22Rv1 (cell line): ENCODE data around the gene DAZ2.
"Not testable (repeated sequence)": the region's sequence is repeated elsewhere in the genome, so short reads cannot be mapped to it uniquely, and the experiment has no call there.

ENCODE experiments used
- ZFX ChIP-seq: fragments of 450-650 bp; IDR thresholded peaks from 2 replicates; pipeline ENCODE4 v1.6.1; 2017; ENCODE audit warnings: antibody characterized with exemption, borderline replicate concordance
- TF ChIP-seq, protein P1 (sequence below): fragments of 450-650 bp; IDR thresholded peaks from 2 replicates; pipeline ENCODE4 v1.5.1; 2017; ENCODE audit warnings: mild to moderate bottlenecking

DNA sequence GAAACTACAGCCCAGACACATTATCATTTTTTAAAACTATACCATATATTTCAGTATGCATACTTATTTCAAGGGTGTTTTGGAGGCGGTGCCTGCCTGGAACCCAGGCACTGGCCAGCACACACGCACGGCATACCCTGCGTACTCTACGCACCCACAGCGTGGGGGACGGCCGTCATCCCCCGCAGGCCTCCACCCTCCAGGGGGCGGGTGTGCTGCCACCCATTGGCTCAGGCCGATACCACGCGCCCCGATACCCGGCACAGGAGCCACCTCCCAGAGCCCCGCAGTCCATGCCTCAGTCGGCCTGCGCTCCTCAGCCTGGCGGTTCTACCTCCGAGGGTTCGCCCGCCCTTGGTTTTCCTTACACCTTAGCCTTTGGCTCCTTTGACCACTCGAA lies at the start of gene DAZ2:
- TF ChIP-seq, protein P1, sequence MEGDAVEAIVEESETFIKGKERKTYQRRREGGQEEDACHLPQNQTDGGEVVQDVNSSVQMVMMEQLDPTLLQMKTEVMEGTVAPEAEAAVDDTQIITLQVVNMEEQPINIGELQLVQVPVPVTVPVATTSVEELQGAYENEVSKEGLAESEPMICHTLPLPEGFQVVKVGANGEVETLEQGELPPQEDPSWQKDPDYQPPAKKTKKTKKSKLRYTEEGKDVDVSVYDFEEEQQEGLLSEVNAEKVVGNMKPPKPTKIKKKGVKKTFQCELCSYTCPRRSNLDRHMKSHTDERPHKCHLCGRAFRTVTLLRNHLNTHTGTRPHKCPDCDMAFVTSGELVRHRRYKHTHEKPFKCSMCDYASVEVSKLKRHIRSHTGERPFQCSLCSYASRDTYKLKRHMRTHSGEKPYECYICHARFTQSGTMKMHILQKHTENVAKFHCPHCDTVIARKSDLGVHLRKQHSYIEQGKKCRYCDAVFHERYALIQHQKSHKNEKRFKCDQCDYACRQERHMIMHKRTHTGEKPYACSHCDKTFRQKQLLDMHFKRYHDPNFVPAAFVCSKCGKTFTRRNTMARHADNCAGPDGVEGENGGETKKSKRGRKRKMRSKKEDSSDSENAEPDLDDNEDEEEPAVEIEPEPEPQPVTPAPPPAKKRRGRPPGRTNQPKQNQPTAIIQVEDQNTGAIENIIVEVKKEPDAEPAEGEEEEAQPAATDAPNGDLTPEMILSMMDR: not testable (repeated sequence)
- TF ChIP-seq ZFX: not testable (repeated sequence)
